A673 (cell line): ENCODE data around the gene AGPAT3.

Source experiments
- EZH2 ChIP-seq: fragments of 200-600 bp; sonication (generic); IDR thresholded peaks from 2 replicates; pipeline ENCODE4 v1.6.1; 2017; ENCODE audit warnings: borderline replicate concordance, low read depth, mild to moderate bottlenecking, mixed read lengths, antibody characterized with exemption, low read length; ENCODE audit not compliant: poor library complexity, severe bottlenecking
- TF ChIP-seq, protein P1 (sequence below): fragments of 300-800, 200-600 bp; sonication (generic); conservative IDR thresholded peaks from 2 replicates; pipeline ENCODE4 v1.5.1; 2017; ENCODE audit warnings: low read depth, mild to moderate bottlenecking, antibody characterized with exemption, low read length, moderate library complexity, mixed read lengths

DNA sequence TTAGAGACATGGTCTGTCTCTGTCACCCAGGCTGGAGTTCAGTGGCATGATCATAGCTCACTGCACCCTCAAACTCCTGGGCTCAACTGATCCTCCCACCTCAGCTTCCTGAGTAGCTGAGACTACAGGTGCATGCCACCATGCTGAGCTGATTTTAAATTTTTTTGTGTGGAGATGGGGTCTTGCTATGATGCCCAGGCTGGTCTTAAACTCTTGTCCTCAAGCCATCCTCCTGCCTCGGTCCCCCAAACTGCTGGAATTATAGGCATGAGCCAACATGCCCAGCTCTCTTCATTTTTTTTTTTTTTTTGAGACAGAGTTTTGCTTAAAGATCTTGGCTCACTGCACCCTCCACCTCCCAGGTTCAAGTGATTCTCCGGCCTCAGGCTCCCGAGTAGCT, 24.8 kb upstream of the AGPAT3 start:
- no peak for TF ChIP-seq EZH2
- TF ChIP-seq, protein P1, sequence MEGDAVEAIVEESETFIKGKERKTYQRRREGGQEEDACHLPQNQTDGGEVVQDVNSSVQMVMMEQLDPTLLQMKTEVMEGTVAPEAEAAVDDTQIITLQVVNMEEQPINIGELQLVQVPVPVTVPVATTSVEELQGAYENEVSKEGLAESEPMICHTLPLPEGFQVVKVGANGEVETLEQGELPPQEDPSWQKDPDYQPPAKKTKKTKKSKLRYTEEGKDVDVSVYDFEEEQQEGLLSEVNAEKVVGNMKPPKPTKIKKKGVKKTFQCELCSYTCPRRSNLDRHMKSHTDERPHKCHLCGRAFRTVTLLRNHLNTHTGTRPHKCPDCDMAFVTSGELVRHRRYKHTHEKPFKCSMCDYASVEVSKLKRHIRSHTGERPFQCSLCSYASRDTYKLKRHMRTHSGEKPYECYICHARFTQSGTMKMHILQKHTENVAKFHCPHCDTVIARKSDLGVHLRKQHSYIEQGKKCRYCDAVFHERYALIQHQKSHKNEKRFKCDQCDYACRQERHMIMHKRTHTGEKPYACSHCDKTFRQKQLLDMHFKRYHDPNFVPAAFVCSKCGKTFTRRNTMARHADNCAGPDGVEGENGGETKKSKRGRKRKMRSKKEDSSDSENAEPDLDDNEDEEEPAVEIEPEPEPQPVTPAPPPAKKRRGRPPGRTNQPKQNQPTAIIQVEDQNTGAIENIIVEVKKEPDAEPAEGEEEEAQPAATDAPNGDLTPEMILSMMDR, result no peak
